GM20431 (cell line): ENCODE data around the gene SRSF5.

Experiments used
- in situ Hi-C: fragments of 300-500 bp; cut with MseI, MboI; formaldehyde crosslinking; loops from one replicate; pipeline ENCODE4 v1.15.0; 2020; ENCODE audit warnings: low sequenced_read_pairs; ENCODE audit not compliant: unreplicated experiment

Gene SRSF5

DNA sequence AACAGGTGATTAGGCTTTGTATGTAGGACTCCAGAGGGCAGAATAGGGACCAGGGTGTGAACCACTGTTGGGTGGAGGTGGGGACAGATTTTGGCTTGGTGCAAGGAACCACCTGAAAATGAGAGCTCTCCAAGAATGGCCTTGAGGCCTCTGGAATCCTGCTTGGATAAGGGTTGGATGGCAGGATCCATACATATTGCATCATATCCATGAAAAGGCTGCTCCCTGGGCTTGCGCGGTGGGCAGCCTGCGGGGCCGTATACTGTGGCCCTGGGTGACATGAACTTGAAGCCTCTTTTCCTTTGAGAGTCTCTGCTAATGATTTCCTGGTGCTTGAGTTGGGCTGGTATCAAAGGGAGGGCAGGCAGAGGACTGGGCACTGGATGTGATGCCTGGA, 31.4 kb downstream of the SRSF5 start:
- in situ Hi-C loops: no loop called here

DNA sequence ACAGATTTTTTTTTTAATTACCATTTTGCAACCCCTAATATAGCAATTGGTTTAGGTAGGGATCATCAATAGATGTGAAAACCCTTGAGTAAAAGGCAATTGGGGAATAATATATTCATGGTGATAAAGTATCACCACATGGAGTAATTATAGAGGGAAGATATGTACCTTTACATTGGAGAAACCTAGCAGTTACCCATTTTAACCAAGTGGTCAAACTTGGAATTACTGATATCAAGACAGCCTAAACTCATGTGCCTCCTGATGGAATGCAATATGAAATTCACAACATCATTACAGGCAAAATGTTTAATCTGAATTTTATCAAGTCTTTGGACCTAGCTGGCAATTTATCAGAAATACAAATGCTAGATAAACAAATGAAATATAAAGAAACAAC, 36.8 kb downstream of the SRSF5 start:
- in situ Hi-C loops: no loop called here

DNA sequence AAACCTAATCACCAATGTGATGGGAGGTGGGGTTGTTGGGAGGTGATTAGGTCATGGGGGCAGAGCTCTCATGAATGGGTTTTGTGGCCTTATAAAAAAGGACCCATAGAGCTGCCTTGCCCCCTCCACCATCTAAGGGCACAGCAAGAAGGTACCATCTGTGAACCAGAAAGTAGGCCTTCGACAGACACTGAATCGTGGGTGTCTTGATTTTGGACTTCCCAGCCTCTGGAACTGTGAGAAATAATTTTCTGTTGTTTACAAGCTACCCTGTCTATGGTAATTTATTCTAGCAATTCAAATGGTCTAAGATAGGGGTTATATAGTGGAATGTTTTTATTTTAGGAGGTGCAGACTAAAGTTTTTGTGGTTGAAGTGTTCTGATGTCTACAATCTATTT, 38.0 kb downstream of the SRSF5 start:
- in situ Hi-C loops: no loop called here

DNA sequence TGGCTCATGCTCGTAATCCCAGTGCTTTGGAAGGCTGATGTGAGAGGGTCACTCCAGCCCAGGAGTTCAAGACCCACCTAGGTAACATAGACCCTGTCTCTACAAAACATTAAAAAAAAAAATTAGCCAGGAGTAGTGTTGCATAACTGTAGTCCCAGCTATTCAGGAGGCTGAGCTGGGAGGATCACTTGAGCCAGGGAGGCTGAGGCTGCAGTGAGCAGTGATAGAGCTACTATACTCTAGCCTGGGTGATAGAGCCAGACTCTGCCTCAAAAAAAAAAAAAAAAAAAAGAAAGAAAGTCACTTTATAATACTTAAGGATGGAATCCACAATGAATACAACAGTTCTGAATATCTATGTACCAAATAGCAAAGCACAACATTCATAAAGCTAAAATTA, 40.2 kb downstream of the SRSF5 start:
- in situ Hi-C loops: no loop called here

DNA sequence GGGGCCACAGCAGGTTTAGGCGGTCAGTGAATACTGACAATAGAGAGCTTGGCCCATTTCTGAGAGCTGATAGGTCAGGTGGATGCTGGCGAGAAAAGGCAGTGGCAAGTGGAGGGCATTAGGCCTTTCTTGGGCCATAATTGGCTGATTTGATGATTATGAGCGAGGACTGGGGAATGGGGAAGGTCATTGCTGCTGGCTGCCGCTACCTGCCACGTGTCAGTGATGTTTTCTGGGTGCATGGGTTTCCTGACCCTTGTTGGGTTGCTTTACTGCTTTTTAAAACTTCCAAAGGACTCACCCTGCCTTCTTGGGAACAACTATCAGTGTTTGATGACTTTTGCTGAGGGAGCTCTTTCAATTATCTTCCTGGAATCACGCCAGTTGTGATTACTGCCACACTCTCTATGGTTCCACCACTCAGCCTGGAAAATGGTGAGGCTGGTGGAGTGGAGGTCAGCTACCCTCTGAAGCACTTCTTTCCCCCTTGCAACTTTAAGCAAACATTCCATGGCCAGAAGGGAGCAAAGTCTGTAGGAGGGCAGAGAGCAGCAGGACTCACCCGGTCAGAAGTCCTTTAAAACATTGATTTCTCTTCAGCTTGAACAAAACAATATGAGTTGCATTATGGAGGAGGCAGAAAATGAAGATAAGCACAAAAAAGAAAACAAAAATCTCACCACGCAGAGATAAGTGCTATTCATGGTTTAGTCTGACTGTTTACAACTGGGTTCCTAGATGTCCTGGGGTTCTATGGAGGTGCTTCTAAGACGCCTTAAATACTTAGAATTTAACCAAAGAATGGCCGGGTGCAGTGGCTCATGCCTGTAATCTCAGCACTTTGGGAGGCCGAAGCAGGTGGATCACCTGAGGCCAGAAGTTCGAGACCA, 42.2 kb downstream of the SRSF5 start:
- in situ Hi-C loops: no loop called here

DNA sequence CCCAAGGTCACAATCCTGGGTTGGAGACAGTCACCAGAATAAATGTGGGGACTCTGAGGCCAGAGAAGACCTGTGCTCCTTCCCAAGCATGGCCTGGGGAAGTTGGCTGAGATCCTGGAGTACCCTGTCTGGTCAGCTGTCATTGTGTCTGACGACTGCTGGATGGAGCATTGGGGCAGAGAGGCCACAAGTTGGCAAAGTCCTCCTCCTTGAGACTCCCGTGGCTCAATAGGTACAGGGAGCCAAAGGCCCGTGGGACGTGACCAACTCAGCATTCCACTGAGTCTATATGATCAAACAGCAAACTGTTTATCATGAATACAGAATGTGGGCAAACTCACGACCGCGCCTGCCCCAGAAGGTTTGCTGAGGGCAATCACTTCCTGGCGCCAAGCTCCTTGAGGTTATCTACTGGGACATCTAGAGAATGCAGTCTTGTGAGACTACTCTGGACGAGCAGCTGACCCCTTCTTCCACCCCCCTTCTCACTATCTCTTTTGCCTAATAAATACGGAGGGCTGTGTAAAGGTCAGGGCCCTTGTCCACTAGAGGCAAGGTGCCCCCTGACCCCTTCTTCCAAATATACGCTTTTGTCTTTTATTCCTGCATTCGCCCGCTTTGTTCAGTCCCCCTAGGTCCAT, 44.4 kb downstream of the SRSF5 start:
- in situ Hi-C loops: loop anchor here (10.0 kb wide), 1 partner anchor 213 kb away; no protein-coding TSS in a partner anchor

DNA sequence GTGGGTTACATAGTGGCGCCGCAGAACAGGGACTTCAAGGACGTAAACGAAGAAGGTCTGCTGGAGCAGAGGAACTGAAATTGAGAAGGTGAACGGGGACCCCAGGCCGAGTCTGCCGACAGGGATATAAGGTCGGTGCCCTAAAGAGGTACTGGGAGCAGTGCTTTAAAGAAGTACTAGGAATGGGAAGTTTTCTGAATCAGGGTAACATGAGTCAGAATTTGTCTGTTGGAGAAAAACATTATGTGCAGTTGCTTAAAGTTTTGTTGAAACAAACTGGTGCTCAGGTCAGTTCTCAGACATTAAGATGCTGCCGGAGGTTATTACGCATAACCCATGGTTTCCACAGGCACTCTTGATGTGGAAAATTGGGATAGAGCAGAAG, 44.9 kb downstream of the SRSF5 start:
- in situ Hi-C loops: loop anchor here (10.0 kb wide), 1 partner anchor 213 kb away; no protein-coding TSS in a partner anchor

DNA sequence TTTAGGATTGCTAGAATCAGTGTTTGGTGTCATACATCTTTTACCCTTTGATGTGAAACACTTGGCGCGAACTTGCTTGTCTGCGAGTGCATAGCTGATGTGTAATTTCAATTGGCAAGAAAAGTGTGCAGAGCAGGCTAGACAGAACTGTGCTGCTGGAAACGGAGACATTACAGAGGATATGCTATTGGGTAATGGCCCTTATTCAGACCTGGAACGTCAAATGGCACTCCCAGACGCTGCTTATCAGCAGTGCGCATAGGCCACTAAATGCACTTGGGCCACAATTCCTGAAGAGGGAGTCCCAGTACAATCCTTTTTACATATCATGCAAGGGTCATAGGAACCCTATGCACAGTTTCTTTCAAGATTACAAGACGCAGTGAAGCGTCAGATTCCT, 45.8 kb downstream of the SRSF5 start:
- in situ Hi-C loops: loop anchor here (10.0 kb wide), 1 partner anchor 212 kb away; no protein-coding TSS in a partner anchor

DNA sequence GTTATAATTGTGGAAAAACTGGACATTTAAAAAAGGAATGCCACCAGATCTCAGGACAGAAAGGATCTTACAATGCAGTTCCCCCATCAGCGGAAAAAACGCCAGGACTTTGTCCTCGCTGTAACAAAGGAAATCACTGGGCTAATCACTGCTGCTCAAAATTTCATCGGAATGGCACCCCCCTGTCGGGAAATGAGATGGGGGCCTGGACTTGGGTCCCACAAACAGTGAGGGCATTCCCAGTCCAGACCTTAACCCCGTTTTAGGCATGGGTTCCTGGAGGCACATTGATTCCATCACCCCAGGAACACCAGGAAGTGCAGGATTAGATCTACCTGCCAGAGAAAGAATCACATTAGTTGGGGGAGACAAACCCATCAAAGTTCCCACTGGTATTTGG, 46.4 kb downstream of the SRSF5 start:
- in situ Hi-C loops: loop anchor here (10.0 kb wide), 1 partner anchor 211 kb away; no protein-coding TSS in a partner anchor

DNA sequence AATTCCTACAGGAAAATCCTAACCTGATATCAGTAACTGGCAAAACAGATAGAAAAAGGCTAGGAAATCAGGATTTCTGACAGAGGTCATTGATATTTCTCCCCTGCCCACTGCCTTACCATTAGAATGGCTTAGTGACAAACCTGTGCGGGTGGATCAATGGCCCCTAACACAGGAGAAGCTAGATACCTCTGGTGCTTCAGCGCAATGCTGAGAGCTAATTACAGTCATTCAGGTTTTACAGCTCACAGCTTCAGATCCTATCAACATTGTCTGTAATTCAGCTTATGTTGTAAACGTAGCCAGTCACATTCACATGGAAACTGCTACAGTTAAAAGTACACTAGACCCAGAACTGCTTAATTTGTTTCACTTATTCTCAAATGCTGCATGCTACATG, 47.5 kb downstream of the SRSF5 start:
- in situ Hi-C loops: loop anchor here (10.0 kb wide), 1 partner anchor 210 kb away; no protein-coding TSS in a partner anchor

DNA sequence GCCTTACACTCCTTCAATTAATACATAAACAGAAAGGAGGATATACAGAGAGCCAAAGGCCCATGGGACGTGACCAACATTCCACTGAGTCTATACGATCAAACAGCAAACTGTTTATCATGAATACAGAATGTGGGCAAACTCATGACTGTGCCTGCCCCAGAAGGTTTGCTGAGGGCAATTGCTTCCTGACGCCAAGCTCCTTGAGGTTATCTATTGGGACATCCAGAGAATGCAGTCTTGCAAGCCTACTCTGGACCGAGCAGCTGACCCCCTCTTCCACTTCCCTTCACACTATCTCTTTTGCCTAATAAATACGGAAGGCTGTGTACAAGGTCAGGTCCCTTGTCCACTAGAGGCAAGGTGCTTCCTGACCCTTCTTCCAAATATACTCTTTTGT, 48.6 kb downstream of the SRSF5 start:
- in situ Hi-C loops: loop anchor here (10.0 kb wide), 1 partner anchor 209 kb away; no protein-coding TSS in a partner anchor

DNA sequence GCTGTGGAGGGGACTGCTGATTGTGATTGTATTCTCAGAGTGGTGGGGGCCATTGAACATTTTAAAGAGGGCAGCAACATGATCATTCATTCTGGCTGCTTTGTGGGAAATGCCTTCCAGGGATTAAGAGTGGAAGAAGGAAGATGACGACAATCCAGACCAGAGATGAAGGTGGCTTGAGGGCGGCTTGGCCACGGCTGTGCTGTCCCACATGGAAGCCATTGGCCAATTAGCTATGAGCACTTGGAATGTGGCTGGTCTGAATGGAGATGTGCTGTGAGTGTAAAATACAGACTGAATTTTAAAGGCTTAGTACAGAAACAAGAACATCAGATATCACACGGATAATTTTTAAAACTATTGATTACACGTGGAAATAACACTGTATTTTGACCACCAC, 49.3 kb downstream of the SRSF5 start:
- in situ Hi-C loops: loop anchor here (10.0 kb wide), 1 partner anchor 209 kb away; no protein-coding TSS in a partner anchor

DNA sequence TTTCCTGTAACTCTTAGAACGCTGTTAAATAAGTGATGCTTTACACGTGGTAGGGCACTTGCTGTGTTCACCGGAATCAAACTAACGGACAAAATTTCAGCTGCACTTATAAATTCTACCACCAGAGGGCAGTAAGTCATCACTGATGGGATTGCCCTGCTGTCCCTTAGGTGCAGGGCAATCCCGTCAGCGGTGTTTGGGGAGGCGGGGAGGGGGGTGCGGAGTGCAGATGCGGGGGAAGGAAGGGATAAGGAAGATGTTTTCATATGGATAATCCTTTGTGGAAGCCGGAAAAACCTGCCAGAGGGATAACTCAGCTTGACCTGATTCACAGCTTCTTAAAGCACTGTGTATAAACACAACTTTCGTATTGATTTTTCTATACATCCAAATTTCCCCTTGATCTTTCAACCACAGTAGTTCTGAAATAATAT, 51.8 kb downstream of the SRSF5 start:
- in situ Hi-C loops: loop anchor here (10.0 kb wide), 1 partner anchor 206 kb away; no protein-coding TSS in a partner anchor

DNA sequence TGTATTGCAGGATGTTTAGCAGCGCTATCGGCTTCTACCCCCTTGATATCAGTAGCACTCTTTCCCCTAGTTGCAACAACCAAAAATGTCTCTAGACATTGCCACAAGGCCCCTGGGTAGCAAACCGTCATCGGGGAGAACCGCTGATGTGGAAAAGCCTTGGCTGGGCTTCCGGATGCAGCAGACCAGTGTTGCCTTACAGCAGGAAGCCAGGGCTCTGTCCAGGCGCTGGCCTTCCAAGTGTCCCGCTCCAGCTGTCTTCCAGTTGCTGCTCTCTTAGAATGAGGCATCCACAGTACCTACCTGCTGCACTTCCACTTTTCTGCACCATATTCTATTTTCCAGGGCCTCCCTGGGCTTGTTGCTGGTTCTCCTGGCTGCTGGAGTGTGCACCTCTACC, 52.7 kb downstream of the SRSF5 start:
- in situ Hi-C loops: loop anchor here (10.0 kb wide), 1 partner anchor 205 kb away; no protein-coding TSS in a partner anchor

DNA sequence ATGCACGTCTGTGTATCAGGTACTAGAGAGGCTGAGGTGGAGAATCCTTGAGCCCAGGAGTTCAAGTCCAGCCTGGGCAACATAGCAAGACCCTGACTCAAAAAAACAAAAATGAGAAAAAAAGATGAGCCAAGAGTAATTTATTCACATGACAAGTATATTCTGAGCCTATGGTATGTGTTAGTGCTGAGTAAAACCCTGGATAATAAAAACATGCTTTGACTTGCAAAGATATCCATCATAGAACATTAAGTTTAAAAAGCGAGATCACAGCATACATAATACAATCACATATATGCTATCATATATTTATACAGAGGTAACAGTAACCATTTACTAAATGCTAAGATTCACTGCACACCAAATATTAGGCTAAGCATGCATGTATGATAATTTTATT, 54.0 kb downstream of the SRSF5 start:
- in situ Hi-C loops: no loop called here
